ENCODE measurements around the gene DNAH8.

DNA sequence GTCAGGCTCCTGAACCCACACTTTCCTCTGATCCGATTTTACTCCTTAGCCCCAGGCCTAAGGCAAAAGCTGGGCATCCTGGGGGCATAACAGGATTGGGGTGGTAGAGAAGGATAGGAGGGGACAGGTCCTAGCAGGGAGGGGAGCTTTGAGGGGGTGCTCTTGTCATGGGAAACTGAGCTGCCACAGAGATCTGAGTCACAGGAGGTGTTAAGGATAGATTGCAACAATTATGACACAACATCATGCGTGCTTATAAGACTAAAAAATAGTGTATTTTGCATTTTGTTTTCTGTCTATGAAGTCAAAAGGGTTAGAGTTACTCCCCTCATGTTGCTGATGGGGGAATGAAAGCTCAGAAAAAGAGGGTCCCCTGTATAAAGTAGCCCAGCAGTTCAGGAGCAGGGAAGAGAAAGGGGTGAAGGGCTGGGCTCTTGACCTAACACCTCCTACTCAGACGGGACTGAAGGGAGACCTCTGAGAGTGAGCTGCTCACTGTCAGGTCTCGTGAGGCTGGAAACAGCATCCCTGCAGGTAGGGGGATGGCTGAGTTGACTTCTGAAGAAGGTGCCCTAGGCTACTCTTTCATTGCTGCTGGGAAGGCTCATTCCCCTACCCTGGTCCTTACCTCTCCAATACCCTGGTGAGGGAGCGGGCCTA, 335.5 kb downstream of the DNAH8 start:
- TF ChIP-seq POLR2AphosphoS5 (IDR thresholded peaks at IDR 0.05; ENCODE audit: low read depth, low read length): no peak
- no peak for TF ChIP-seq JUND (IDR thresholded peaks at IDR 0.05)
- TF ChIP-seq ZNF274 (IDR thresholded peaks at IDR 0.05; ENCODE audit: low read depth, low read length): no peak
- TF ChIP-seq, protein P1, sequence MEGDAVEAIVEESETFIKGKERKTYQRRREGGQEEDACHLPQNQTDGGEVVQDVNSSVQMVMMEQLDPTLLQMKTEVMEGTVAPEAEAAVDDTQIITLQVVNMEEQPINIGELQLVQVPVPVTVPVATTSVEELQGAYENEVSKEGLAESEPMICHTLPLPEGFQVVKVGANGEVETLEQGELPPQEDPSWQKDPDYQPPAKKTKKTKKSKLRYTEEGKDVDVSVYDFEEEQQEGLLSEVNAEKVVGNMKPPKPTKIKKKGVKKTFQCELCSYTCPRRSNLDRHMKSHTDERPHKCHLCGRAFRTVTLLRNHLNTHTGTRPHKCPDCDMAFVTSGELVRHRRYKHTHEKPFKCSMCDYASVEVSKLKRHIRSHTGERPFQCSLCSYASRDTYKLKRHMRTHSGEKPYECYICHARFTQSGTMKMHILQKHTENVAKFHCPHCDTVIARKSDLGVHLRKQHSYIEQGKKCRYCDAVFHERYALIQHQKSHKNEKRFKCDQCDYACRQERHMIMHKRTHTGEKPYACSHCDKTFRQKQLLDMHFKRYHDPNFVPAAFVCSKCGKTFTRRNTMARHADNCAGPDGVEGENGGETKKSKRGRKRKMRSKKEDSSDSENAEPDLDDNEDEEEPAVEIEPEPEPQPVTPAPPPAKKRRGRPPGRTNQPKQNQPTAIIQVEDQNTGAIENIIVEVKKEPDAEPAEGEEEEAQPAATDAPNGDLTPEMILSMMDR (IDR thresholded peaks at IDR 0.05 in 2 of 3, conservative IDR thresholded peaks at IDR 0.05 in 1 of 3; ENCODE audit: borderline replicate concordance in 1 of 3, insufficient read depth in 1 of 3, low read depth in 2 of 3, low read length in 2 of 3): no peak
- no peak for TF ChIP-seq EZH2 (IDR thresholded peaks at IDR 0.05)
- no peak for TF ChIP-seq ZFX (IDR thresholded peaks at IDR 0.05)
- TF ChIP-seq EGR1 (IDR thresholded peaks at IDR 0.05; ENCODE audit: low read depth): no peak
- TF ChIP-seq REST (IDR thresholded peaks at IDR 0.05; ENCODE audit: low read depth): no peak
- no peak for TF ChIP-seq EZH2phosphoT487 (IDR thresholded peaks at IDR 0.05; ENCODE audit: borderline replicate concordance)
- no peak for TF ChIP-seq YY1 (IDR thresholded peaks at IDR 0.05; ENCODE audit: extremely low read depth, insufficient replicate concordance, low read depth, low read length)
- no peak for TF ChIP-seq SIN3A (IDR thresholded peaks at IDR 0.05; ENCODE audit: low read depth)
